GM12878 (cell line): ENCODE data around the gene XRCC4. TPM values are rescaled to one million over a fixed set of nuclear protein-coding genes. Genes with fewer than 3 reads are reported as not detected.

Experiments used
- ATAC-seq: fragments of 200-7000 bp; cut with Tn5 transposase; 3 replicates; pipeline ENCODE4 v1.9.1; 2020; ENCODE audit warnings: mild to moderate bottlenecking, moderate library complexity
- BruUV-seq: library from RNA; stranded (reverse); fragments of 400-500 nt; replicated peaks from 2 replicates; lab custom pipeline; 2021; lab: Mats Ljungman, UMichigan
- CTCF ChIA-PET: fragments of 300-600 bp; sonication (Branson Sonifier 250); formaldehyde crosslinking; extraction: SDS; loops from one replicate; lab custom pipeline; 2021; ENCODE audit warnings: inconsistent platforms; lab: Yijun Ruan, JAX
- POLR2A ChIA-PET: fragments of 350-600 bp; formaldehyde crosslinking; extraction: SDS; loops from one replicate; lab custom pipeline; 2021; ENCODE audit warnings: inconsistent platforms; lab: Charles Lee
- RAD21 ChIA-PET: fragments of 300-600 bp; sonication (Branson Sonifier 250); formaldehyde crosslinking; loops from one replicate; lab custom pipeline; 2023; ENCODE audit warnings: antibody characterized with exemption; ENCODE audit not compliant: unreplicated experiment; lab: Charles Lee
- SMC1A ChIA-PET: fragments of 300-600 bp; sonication (Branson Sonifier 250); formaldehyde crosslinking; loops from one replicate; lab custom pipeline; 2023; ENCODE audit not compliant: unreplicated experiment, uncharacterized antibody; lab: Charles Lee
- DNase-seq: peaks from one replicate; pipeline ENCODE4 v3.0.0-alpha.2; 2011; ENCODE audit warnings: low read depth, low spot score
- FAIRE-seq: peaks from 3 replicates; lab custom pipeline; 2011; peaks lifted over from hg19 to GRCh38; lab: Jason Lieb, UNC
- H2AFZ ChIP-seq: 2 replicates; pipeline ENCODE4 v1.6.0; 2011; ENCODE audit warnings: low read depth, low read length, control low read depth; ENCODE audit not compliant: control insufficient read depth
- H3K27ac ChIP-seq: 2 replicates; pipeline ENCODE4 v1.5.1; 2011; ENCODE audit warnings: control low read depth; ENCODE audit not compliant: control insufficient read depth, insufficient read depth
- H3K27me3 ChIP-seq, 2 experiments: replicated peaks in 1 of 2; 2 replicates each; pipeline versions ENCODE4 v1.6.0 to v1.6.1; 2011; ENCODE audit warnings: low read length in 1 of 2; ENCODE audit not compliant: control insufficient read depth in 2 of 2, insufficient read depth in 2 of 2
- H3K36me3 ChIP-seq, 2 experiments: 2 replicates each; pipeline ENCODE4 v1.5.1; 2011; ENCODE audit warnings: low read length in 1 of 2; ENCODE audit not compliant: control insufficient read depth in 2 of 2, insufficient read depth in 2 of 2
- H3K4me1 ChIP-seq: 2 replicates; pipeline ENCODE4 v1.6.1; 2011; ENCODE audit warnings: mild to moderate bottlenecking, low read length, moderate library complexity, mixed read lengths; ENCODE audit not compliant: control insufficient read depth, insufficient read depth
- H3K4me2 ChIP-seq: 2 replicates; pipeline ENCODE4 v1.6.0; 2011; ENCODE audit warnings: control low read depth; ENCODE audit not compliant: control insufficient read depth, insufficient read depth
- H3K4me3 ChIP-seq: fragments of 200-600 bp; sonication (generic); 2 replicates; pipeline ENCODE4 v1.5.1; 2016
- H3K79me2 ChIP-seq: 2 replicates; pipeline ENCODE4 v1.6.0; 2011; ENCODE audit warnings: low read length; ENCODE audit not compliant: control insufficient read depth, insufficient read depth
- H3K9ac ChIP-seq: 2 replicates; pipeline ENCODE4 v1.8.0; 2011; ENCODE audit warnings: low read length, control low read depth, mixed read lengths; ENCODE audit not compliant: control insufficient read depth, insufficient read depth
- H3K9me3 ChIP-seq: replicated peaks from 3 replicates; pipeline ENCODE4 v1.5.1; 2011; ENCODE audit warnings: mild to moderate bottlenecking, low read length; ENCODE audit not compliant: control insufficient read depth, insufficient read depth
- H4K20me1 ChIP-seq: 2 replicates; pipeline ENCODE4 v1.6.0; 2011; ENCODE audit not compliant: control insufficient read depth, insufficient read depth
- CBFB ChIP-seq: IDR thresholded peaks from 2 replicates; pipeline ENCODE4 v1.6.1; 2016; ENCODE audit warnings: antibody characterized with exemption, low read depth
- E2F4 ChIP-seq: IDR thresholded peaks from 2 replicates; pipeline ENCODE4 v1.6.1; 2012; ENCODE audit warnings: low read depth, low read length, improper control_type of control experiment
- HDGF ChIP-seq: fragments of 450-650 bp; IDR thresholded peaks from 2 replicates; pipeline ENCODE4 v1.6.1; 2016; ENCODE audit warnings: antibody characterized with exemption
- JUNB ChIP-seq: IDR thresholded peaks from 2 replicates; pipeline ENCODE4 v1.6.1; 2016; ENCODE audit warnings: antibody characterized with exemption, mild to moderate bottlenecking
- KLF5 ChIP-seq: fragments of 450-650 bp; IDR thresholded peaks from 2 replicates; pipeline ENCODE4 v1.6.1; 2014; ENCODE audit warnings: mild to moderate bottlenecking; ENCODE audit not compliant: partially characterized antibody
- SIX5 ChIP-seq: IDR thresholded peaks from 2 replicates; pipeline ENCODE4 v1.6.1; 2011; ENCODE audit warnings: mild to moderate bottlenecking, low read depth, low read length, moderate library complexity; ENCODE audit not compliant: severe bottlenecking
- SRF ChIP-seq, 2 experiments: IDR thresholded peaks; 2 replicates each; pipeline ENCODE4 v1.6.1; 2011; ENCODE audit warnings: low read depth in 2 of 2, low read length in 2 of 2, mild to moderate bottlenecking in 1 of 2, moderate library complexity in 1 of 2
- ZNF592 ChIP-seq: fragments of 450-650 bp; IDR thresholded peaks from 2 replicates; pipeline ENCODE4 v1.6.1; 2017; ENCODE audit warnings: mild to moderate bottlenecking, moderate library complexity
- WGBS: methylation state at CpG from one replicate; pipeline ENCODE4 v1.1.6; 2016; ENCODE audit warnings: low lambda C conversion rate; ENCODE audit not compliant: insufficient replicate concordance, insufficient coverage; ENCODE audit errors: missing lambda C conversion rate; 5-methylcytosine and 5-hydroxymethylcytosine counted together
- in situ Hi-C: fragments of 300-500 bp; cut with MboI; formaldehyde crosslinking; loops from 9 replicates; pipeline ENCODE4 v1.14.3; 2018; ENCODE audit warnings: mixed read lengths
- intact Hi-C: fragments of 100-400 bp; cut with micrococcal nuclease; formaldehyde crosslinking; loops from one replicate; pipeline ENCODE4 v1.14.2; 2022; ENCODE audit not compliant: unreplicated experiment
- polyA plus RNA-seq, 11 experiments: library from polyadenylated mRNA; depleted of rRNA in 4 of 11; unstranded in 6 of 11; stranded (reverse) in 5 of 11; fragments of >200 nt; fragmentation: Nextera tagmentation in 4 of 11; fragmentation: Illumina TruSeq in 1 of 11; extraction: Ambion mirVana in 4 of 11; extraction: Trizol in 1 of 11; gene quantifications; 1 replicate in 1 of 11; 2 replicates in 10 of 11; pipeline versions ENCODE4 v1.2.1 to v1.2.3, GENCODE V29; 2011 to 2016; ENCODE audit warnings: inconsistent platforms in 2 of 11, missing spikeins in 2 of 11, low read depth in 1 of 11
- total RNA-seq, 4 experiments: library from RNA; depleted of rRNA in 3 of 4; stranded (reverse); fragments of >200 nt in 3 of 4; fragmentation: Illumina TruSeq in 1 of 4; extraction: Trizol in 1 of 4; gene quantifications; 2 replicates each; pipeline versions ENCODE4 v1.2.1 to v1.2.3, GENCODE V29; 2013 to 2021

Gene XRCC4
- total and polyA plus RNA-seq, 10 of the 15 experiments (the other 5 are each of a cell fraction or from before 2014, with no cell fraction given), result 12.1 to 53.6 (median 25.8) TPM

- FAIRE-seq (no peak), ATAC-seq (peak; percentile 40), DNase-seq (no peak)
- H4K20me1 ChIP-seq, result no peaks in the 10 kb centered on the region
- POLR2A ChIA-PET, result interaction anchor here (1.1 kb wide), 1 partner anchor 9 kb away, joined by 4 read pairs; no protein-coding TSS in a partner anchor
- H3K4me1 ChIP-seq, result no peaks in the 10 kb centered on the region
- H3K79me2 ChIP-seq, result no peaks in the 10 kb centered on the region
- intact Hi-C loops (no loop called here), in situ Hi-C loops (no loop called here)
- SMC1A ChIA-PET, result interaction anchor here (1.2 kb wide), 1 partner anchor 8 kb away, joined by 3 read pairs; no protein-coding TSS in a partner anchor
- no peak overlapping the region for H3K27ac ChIP-seq
- no peaks in the 10 kb centered on the region for H3K9me3 ChIP-seq
- no peak overlapping the region for H3K4me2 ChIP-seq
- no peaks in the 10 kb centered on the region for H3K36me3 ChIP-seq
- H2AFZ ChIP-seq, result no peak overlapping the region
- TF ChIP-seq CBFB (no peak), SRF (IDR thresholded peaks at IDR 0.05; ENCODE audit: low read depth in 2 of 2, low read length in 2 of 2) (0 out of 4 replicates have a peak, but pooled peaks of 1 of the 2 experiments have one; percentile 40), SIX5 (no peak)
- H3K4me3 ChIP-seq, result no peak overlapping the region
- RAD21 ChIA-PET, result no interaction called here
- no peak overlapping the region for H3K9ac ChIP-seq
- H3K27me3 ChIP-seq, result no peaks in the 10 kb centered on the region
- CTCF ChIA-PET, result no interaction called here
- no TSS peak for BruUV-seq
These were observed 141.7 kb downstream of the XRCC4 start for GRCh38 chr5:83219077-83219476.

- Histone ChIP-seq H3K4me1 (no peaks in the 10 kb centered on the region), H3K36me3 (no peaks in the 10 kb centered on the region), H3K4me2 (no peak overlapping the region), H3K79me2 (no peaks in the 10 kb centered on the region), H3K27ac (no peak overlapping the region), H3K27me3 (no peaks in the 10 kb centered on the region), H3K9ac (no peak overlapping the region), H3K4me3 (no peak overlapping the region), H2AFZ (no peak overlapping the region), H3K9me3 (no peaks in the 10 kb centered on the region), H4K20me1 (no peaks in the 10 kb centered on the region)
- in situ Hi-C loops, result no loop called here
- SMC1A ChIA-PET, result interaction anchor here (0.6 to 1.7 kb wide), 3 partner anchors 8 to 76 kb away, joined by 3 read pairs; no protein-coding TSS in a partner anchor
- intact Hi-C loops, result no loop called here
- BruUV-seq, result no TSS peak
- CTCF ChIA-PET, result no interaction called here
- RAD21 ChIA-PET, result no interaction called here
- WGBS, result 74% methylated on average over 4 of the region's 4 CpGs
- ATAC-seq (peak; percentile 31; the same call in 1 of the 3 replicates), DNase-seq (no peak), FAIRE-seq (no peak)
- TF ChIP-seq JUNB (no peak), E2F4 (no peak), ZNF592 (no peak), KLF5 (no peak), HDGF (no peak)
- POLR2A ChIA-PET, result interaction anchor here (1.1 kb wide), 1 partner anchor 10 kb away, joined by 4 read pairs; no protein-coding TSS in a partner anchor
These were observed 142.1 kb downstream of the XRCC4 start for GRCh38 chr5:83219495-83219894.
